ENCODE measurements around the gene LRRC73. TPM values are rescaled to one million over a fixed set of nuclear protein-coding genes. Genes with fewer than 3 reads are reported as not detected.

Gene LRRC73
- total RNA-seq, 1 experiment from 2014 or later: 0.37 TPM

GRCh38 chr6:43457643-43458042, 52.5 kb downstream of the LRRC73 start:
- H3K27me3 Mint-ChIP-seq (ENCODE audit: insufficient read depth, unreplicated experiment): no peaks in the 10 kb centered on the region
- H3K36me3 Mint-ChIP-seq (ENCODE audit: insufficient read depth, unreplicated experiment): peaks cover 19% of the 10 kb centered on the region
- no peak for TF ChIP-seq CTCF (IDR thresholded peaks at IDR 0.05; ENCODE audit: unreplicated experiment)
- ChIA-PET CTCF (interaction anchor here (0.7 to 5.6 kb wide), 3 partner anchors 32 to 49 kb away, joined by 4 to 102 read pairs (median 5); no protein-coding TSS in a partner anchor), POLR2A (interaction anchor here (0.8 to 6.5 kb wide), 4 partner anchors 24 to 284 kb away, joined by 3 to 138 read pairs (median 10); no protein-coding TSS in a partner anchor)
- DNase-seq (ENCODE audit: unreplicated experiment): no peak
- no peak overlapping the region for H3K4me3 Mint-ChIP-seq (ENCODE audit: unreplicated experiment)
- intact Hi-C loops (cut with micrococcal nuclease): no loop called here
- H3K4me1 Mint-ChIP-seq (ENCODE audit: insufficient read depth, unreplicated experiment): peaks cover 15% of the 10 kb centered on the region
- no peaks in the 10 kb centered on the region for H3K9me3 Mint-ChIP-seq (ENCODE audit: unreplicated experiment)
- no TSS peak for BruUV-seq (replicated peaks)
- H3K27ac Mint-ChIP-seq (ENCODE audit: low read depth, unreplicated experiment): no peak overlapping the region

Other genes starting within 250 kb of the LRRC73 start
- gene SLC22A7, start 212.1 kb downstream of the LRRC73 start, total RNA-seq (2022): not detected in 2 replicates
- not detected in 2 replicates for gene CRIP3, start 201.5 kb downstream of the LRRC73 start, total RNA-seq (2022)
- 11.3 and 12.9 TPM in 2 replicates for gene ZNF318, start 140.7 kb downstream of the LRRC73 start, total RNA-seq (2022)
- 25.6 and 25.9 TPM in 2 replicates for gene ABCC10, start 82.8 kb downstream of the LRRC73 start, total RNA-seq (2022)
- gene DLK2, start 54.8 kb downstream of the LRRC73 start, total RNA-seq (2022): 13.6 and 30.2 TPM in 2 replicates
- gene TJAP1, start 32.8 kb downstream of the LRRC73 start, total RNA-seq (2022): 70.9 and 78.9 TPM in 2 replicates
- 65.1 and 72.9 TPM in 2 replicates for gene YIPF3, start 6.6 kb upstream of the LRRC73 start, total RNA-seq (2022)
- 54.9 and 63.6 TPM in 2 replicates for gene POLR1C, start 6.7 kb upstream of the LRRC73 start, total RNA-seq (2022)
- gene XPO5, start 65.7 kb upstream of the LRRC73 start, total RNA-seq (2022): 92.0 and 98.6 TPM in 2 replicates
- gene POLH, start 65.8 kb upstream of the LRRC73 start, total RNA-seq (2022): 34.5 and 36.7 TPM in 2 replicates
- gene GTPBP2, start 118.9 kb upstream of the LRRC73 start, total RNA-seq (2022): 277 and 311 TPM in 2 replicates
- 21.2 and 21.6 TPM in 2 replicates for gene MAD2L1BP, start 125.5 kb upstream of the LRRC73 start, total RNA-seq (2022)
- gene RSPH9, start 134.7 kb upstream of the LRRC73 start, total RNA-seq (2022): not detected in 2 replicates
- 69.1 and 79.5 TPM in 2 replicates for gene MRPS18A, start 177.4 kb upstream of the LRRC73 start, total RNA-seq (2022)

Data from MCF 10A (cell line).